C1 segment of cervical spinal cord (tissue), 14 donors: ENCODE data around the gene AGAP5.
"Not testable (repeated sequence)": the region's sequence is repeated elsewhere in the genome, so short reads cannot be mapped to it uniquely, and the experiment has no call there.

Source experiments
- DNase-seq, 14 donors: peaks; one replicate each; lab custom pipeline; 2025; lab: John Stamatoyannopoulos, UW

AGAP5 gene

DNA sequence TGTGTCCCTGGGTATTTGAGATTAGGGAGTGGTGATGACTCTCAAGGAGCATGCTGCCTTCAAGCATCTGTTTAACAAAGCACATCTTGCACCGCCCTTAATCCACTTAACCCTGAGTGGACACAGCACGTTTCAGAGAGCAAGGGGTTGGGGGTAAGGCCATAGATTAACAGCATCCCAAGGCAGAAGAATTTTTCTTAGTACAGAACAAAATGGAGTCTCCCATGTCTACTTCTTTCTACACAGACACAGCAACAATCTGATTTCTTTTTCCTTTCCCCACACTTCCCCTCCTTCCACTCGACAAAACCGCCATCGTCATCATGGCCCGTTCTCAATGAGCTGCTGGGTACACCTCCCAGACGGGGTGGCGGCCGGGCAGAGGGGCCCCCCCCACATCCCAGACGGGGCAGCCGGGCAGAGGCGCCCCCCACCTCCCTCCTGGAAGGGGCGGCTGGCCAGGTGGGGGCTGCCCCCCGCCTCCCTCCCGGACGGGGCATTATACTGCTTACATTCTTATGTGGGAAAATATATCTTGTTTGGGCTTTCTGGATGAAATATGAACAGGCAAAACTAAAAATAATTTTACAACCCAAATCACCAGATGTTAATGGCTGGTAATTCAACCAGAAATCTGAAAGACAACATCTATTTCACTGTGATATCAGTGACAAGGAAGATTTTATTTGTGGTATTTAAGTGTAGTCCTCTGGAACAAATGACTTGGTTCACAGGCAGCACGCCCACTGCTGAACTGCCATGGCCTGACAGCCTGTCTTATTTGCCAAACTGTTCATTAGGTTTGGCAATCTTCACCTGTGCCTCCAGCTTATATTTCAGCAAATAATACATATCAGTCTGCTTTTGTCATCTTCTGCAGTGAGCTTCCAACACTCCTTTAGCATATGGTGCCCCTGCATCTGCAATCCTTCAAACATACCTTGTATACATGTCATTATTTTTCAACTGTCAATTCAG lies 17.6 kb upstream of the AGAP5 start:
- not testable (repeated sequence) for DNase-seq

DNA sequence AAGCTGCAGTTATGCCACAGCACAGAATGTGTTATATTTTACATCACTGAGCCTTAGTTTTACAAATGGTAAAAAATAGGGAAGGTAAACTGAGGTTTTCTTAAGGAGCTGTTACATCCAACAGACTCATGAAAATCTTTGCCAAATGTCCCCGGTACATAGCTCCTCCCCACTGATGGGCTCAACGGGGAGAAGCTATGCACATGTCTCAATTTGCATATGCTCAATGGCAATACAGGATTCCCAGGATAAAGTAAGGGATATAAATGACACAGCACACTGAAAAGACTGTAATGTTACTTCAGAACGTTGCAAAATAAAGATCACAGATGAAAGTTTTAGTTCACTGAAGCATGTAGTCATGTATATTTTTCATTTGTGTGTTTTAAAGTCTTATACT lies 16.6 kb upstream of the AGAP5 start:
- DNase-seq, result not testable (repeated sequence)

- DNase-seq, result not testable (repeated sequence)
These were observed 16.0 kb upstream of the AGAP5 start for GRCh38 chr10:73713912-73714311.

GRCh38 chr10:73711683-73712082 lies 13.8 kb upstream of the AGAP5 start:
- DNase-seq, result not testable (repeated sequence)

DNA sequence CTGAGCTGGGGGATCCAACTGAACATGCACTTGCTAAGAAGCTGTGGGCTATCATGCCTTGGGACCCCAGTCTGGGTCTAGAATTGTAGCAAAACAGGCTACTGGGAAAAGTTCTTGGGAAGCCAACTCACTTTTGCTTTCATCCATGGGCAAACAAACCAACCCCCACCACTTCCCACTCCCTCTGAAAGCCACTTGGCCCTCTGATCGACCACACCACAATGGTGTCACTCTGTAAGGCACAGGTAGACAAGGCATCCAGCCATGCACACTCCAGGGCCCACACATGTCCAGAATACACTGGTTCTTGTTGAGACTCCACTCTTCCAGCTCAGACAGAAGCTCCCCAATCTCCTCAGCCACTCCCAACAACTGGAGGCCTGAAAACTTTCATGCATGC lies 10.2 kb upstream of the AGAP5 start:
- not testable (repeated sequence) for DNase-seq

DNA sequence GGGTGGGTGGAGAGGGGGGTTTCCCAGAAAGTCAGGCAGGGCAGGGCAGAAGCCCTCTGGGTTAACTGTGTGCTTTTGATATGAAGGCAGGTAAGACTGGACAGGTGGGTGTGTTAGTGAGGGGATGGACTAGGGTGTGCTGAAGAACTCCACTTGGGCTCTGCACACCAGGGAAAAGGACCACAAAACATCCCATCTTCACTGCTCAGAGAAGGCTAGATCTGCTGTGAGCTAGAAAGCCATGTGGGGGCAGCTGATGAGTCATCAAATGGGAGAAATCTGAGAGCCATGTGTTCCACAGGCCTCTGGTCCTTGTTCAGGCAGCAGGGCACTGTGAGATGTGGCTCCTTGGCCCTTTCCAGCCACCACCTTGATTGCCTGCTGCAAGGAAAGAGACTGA lies 9.7 kb upstream of the AGAP5 start:
- DNase-seq, result not testable (repeated sequence)

- not testable (repeated sequence) for DNase-seq
These were observed 8.6 kb upstream of the AGAP5 start for GRCh38 chr10:73706488-73706887.

DNA sequence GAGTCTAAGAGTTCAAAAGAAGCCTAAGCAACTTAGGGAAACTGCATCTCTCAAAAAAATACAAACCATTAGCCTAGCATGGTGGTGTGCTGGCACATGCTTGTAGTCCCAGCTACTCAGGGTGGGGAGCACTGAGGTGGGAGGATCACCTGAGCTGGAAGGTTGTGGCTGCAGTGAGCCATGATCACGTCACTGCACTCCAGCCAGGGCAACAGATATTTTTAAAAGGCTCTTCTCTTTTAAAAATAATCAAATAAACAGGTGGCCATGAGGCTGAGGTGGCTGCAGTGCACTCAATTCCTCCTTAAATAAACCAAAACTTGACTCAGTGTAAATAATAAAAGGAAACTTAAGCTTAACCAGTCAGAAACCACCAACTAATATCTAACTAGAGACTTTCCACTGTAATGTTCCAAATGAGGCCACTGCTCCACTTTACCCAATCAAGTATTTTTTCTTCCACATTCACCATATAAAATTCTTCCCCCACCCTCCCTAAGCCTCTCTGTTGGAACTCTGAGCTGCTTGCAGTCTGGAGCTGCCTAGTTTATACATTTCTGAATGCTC lies 7.7 kb upstream of the AGAP5 start:
- DNase-seq, result not testable (repeated sequence)

DNA sequence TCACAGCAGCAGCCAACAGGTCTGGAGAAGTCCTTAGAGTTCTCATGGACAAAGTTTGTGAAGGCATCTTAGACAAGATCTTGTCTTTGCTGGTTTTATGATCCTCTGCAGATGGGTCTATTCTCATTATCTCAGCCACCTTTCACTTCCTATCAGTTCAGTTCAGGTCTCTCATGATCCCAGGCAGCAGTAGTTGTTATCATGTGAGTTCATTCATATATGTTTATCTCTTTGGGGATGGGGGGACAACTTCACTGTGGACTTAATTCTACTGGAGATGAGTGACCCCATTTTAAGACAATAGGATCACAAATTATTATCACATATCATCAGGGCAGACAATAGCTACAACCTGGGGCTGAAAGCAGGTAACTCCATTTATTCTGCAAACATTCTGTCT lies 6.0 kb upstream of the AGAP5 start:
- DNase-seq, result not testable (repeated sequence)

DNA sequence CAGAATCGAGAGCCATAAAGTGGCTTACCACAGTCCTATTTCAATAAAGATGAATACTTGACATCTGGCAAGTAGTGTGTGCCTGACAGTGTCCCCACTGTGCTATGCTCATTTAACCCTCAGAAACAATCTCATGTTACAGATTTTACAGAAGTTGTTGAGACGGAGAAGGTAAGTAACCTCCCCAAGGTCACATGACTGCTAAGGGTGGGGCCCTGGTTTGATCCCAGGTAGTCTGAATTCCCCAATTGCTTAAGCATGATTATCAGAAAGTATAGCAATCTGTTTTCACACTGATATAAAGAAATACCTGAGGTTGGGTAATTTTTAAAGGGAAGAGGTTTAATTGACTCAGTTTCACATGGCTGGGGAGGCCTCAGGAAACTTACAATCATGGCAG lies 910 bp upstream of the AGAP5 start:
- not testable (repeated sequence) for DNase-seq

DNA sequence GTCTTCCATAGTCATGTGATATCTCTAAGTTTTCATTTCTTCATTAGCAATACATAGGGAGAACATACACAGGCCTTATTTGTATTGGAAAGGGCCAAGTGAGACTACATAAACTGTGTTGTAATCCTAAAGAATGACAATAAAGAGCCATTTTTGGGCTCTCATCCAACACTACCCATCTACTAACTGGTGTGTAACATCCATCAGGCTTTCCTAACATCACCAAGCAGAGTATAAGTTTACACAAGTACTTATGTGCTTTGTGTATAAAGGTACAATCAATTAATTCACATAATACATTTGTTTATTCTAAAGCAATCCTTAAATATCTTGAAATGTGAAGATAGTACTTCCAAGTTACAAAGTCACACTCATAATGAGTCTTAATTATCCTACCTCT lies 2.6 kb downstream of the AGAP5 start:
- not testable (repeated sequence) for DNase-seq

DNA sequence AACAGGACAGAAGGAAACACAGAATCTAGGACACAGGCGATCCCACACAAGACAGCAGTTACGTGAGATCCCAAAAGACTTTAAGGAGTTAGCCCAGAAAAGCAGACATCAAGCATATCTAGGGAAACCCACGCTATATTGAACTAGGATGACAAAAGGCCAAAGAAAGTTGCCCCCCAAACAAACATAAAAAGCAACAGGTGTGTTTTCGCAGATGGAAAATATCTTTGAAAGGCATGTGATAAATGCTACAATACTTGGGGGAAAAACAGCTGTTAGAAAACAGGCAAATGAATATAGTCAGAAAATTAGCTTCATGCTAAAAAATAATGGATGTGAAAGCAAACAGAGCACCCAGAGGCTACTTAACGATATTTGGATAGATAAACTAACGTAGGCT lies 7.2 kb downstream of the AGAP5 start:
- not testable (repeated sequence) for DNase-seq

- not testable (repeated sequence) for DNase-seq
These were observed 8.3 kb downstream of the AGAP5 start for GRCh38 chr10:73689596-73689995.

DNA sequence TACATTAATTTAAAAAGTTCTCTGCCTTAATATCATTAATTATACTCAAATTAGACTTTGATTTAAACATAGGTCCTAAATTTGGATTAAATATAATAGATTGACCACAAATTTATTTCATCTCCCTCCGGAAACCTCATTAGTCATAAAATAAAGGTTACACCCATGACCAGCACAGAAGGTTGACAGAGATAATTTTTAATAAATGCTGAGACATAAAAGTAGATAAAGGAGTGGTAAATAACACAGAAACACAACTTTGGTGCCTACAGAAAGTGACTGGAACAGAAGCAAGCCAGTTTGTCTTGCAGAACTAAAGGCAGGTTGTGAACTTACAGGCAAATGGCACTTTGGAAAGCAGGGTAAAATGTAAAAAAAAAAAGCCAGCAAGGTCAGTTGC lies 10.3 kb downstream of the AGAP5 start:
- not testable (repeated sequence) for DNase-seq

DNA sequence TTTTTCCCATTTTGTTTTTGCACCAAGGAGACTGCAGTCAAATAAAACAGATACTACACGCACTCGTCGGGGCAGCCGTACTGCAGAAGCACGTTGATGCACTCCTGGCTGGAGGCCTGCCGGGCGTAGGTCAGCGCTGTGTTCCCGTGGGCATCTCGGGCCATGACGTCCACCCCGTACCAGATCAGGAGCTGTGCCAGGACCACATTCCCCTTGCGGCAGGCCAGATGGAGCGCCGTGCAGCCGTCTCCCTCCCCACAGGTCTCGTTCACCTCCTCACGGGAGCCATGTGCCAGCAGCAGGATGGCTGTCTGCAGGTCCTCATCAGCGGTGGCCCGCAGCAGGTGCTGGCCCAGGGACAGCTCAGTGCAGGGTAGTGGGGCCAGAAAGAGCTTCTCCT lies 23.4 kb downstream of the AGAP5 start:
- not testable (repeated sequence) for DNase-seq

DNA sequence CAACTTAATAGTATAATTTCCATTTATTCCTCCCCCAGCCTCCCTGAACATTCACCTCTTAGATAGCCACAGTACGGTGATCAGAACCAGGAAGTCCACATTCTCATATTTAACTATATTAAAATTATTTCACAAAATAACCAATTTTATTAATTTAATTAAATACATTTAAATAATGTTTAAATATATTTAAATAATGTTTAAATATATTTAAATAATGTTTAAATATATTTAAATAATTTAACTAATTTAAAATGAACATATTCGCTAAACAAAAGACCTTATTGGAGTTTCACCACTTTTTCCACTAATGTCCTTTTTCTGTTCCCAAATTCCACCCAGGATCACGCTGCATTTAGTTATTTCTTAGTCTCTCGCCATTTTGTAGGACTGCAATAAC lies 29.5 kb downstream of the AGAP5 start:
- DNase-seq, result not testable (repeated sequence)

DNA sequence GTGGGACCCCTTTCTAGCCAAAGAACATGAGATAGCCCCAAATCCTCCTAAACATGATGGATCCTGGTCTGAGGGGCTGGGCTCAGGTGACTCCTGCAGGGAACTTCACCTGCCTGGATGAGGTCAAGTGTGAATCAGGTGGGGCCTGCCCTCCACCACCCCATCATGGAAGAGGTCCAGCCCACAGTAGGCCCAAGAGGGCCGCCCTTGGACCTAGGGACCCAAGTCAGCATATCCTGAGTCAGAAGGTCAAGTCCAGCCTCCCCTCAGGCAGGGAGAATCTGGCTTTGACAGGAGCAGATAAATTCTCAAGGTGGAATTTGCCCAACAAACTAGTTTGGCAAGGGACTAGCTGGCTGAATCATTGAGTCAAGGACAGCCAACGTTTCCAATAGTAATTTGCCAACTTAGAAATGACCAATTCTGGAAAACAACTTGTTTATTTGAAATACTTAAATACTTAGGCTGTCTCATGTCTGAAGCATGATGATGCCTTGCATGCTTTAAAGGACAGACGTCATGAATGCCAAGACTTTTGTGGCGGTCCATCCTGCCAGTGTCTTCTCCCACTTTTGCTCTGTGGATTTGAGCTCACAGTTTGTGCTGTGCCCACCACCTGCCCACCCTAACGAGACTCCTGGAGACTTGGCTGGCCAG lies 31.6 kb downstream of the AGAP5 start:
- DNase-seq, result not testable (repeated sequence)

DNA sequence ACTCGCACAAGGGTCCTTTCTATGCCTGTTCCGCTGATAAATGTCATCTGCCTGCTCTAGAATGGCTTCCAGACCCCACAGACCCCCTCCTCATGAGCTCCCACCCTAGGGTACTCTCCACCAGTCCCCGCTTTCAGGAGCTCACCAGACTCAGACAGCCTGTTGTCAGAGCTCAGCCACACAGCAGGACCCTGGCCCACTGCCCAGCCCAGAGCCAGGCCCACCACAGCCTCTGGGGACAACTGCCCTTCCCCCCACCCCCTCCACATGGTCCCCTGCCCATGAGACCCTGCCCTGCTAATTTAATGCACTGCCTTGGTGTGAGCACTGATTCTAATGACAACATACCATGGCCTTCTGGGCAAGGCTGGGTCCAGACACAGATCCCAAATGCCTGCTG lies 32.3 kb downstream of the AGAP5 start:
- DNase-seq, result not testable (repeated sequence)

DNA sequence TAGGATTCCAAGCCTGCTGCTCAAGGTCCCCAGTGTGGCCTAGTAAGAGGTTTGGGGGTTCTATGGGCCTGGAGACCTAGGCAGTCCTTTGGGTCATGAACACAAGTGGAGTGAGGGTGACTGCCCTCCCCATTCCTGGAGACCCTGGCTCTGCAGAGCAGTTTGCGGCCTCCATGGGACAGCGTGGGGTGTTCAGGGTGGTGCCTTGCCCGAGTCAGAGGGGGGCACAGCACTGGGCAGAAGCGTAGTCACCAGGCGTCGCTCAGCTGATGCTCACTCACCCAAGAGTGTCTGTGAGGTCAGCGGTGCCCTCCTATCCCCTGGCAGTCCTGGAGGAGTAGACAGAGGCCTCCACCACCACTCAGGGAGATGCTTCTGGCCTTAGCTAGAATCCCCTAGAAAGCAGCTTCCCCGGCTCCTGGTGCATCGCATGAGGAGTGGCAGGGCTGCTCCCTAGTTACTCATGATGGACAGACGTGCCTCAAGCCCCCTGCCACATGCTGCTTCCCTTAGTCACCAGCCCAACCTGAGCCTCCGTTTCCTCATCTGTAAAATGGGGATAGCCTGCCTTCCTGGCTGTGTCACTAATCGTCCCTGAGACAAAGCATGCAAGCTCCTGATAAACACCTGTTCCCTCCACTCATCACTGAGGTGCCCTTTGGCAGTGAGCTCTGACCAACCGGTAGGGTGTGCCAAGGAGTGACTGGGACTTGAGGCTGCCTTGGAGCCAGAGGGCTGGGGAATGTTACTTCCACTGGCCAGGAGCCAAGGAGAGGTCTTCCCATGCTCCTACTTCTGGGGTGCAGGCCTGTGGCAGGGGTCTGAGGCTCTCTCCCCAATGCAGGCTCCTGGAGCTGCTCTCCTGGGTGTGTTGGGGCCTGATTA lies 33.5 kb downstream of the AGAP5 start:
- DNase-seq, result not testable (repeated sequence)

DNA sequence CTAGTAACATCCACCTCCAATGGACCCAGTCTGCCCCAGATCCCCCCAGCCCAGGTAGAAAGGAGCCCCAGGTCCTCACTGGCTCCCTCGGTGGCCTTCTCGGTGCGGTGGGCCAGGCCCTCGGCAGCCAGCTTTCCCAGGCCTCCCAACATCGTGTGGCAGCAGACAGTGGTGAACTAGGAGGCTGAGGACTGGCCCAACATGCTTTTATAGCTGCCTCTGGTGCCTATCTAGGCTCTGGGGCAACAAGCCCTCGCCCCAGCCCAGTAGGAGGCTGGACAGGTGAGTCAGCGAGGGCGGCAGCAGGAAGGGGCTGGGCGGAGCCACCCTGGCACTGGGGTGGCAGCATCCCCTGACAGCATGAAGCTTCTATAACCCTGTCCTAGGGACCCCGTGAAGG lies 34.3 kb downstream of the AGAP5 start:
- DNase-seq, result not testable (repeated sequence)

GRCh38 chr10:73662705-73663104 lies 35.2 kb downstream of the AGAP5 start:
- not testable (repeated sequence) for DNase-seq
